Sigmoid colon (tissue), 7 donors: ENCODE measurements around the gene ZFAND3. TPM values are rescaled to one million over a fixed set of nuclear protein-coding genes. Genes with fewer than 3 reads are reported as not detected.

ENCODE experiments used
- DNase-seq: peaks from one replicate; pipeline ENCODE4 v3.0.0-alpha.2; 2019
- H3K27ac ChIP-seq, 4 donors: fragments of 200-600 bp; sonication (generic); one replicate each; pipeline ENCODE4 v1.5.1; 2016 to 2019; ENCODE audit warnings: mild to moderate bottlenecking in 1 of 4
- H3K27me3 ChIP-seq, 3 donors: fragments of 200-600 bp; sonication (generic); one replicate each; pipeline ENCODE4 v1.5.1; 2019; ENCODE audit warnings: mild to moderate bottlenecking in 1 of 3
- H3K36me3 ChIP-seq, 4 donors: fragments of 200-600 bp; sonication (generic); one replicate each; pipeline ENCODE4 v1.5.1; 2016 to 2019
- H3K4me1 ChIP-seq, 4 donors: fragments of 200-600 bp; sonication (generic); one replicate each; pipeline ENCODE4 v1.5.1; 2017 to 2019
- H3K4me3 ChIP-seq, 4 donors: fragments of 200-600 bp; sonication (generic); one replicate each; pipeline ENCODE4 v1.5.1; 2017 to 2019; ENCODE audit warnings: mild to moderate bottlenecking in 2 of 4, moderate library complexity in 1 of 4
- H3K9me3 ChIP-seq, 4 donors: fragments of 200-600 bp in 3 of 4; sonication (generic) in 3 of 4; one replicate each; pipeline versions ENCODE4 v1.5.1 to v1.6.1; 2013 to 2019
- EP300 ChIP-seq, 4 donors: sonication (generic); formaldehyde crosslinking; IDR thresholded peaks; one replicate each; pipeline ENCODE4 v1.6.1; 2017; ENCODE audit warnings: antibody characterized with exemption in 4 of 4
- POLR2A ChIP-seq, 2 donors: fragments of 450-650 bp; IDR thresholded peaks; one replicate each; pipeline ENCODE4 v1.6.1; 2016; ENCODE audit warnings: antibody characterized with exemption in 2 of 2, mild to moderate bottlenecking in 2 of 2, moderate library complexity in 2 of 2
- POLR2AphosphoS5 ChIP-seq, 4 donors: sonication (generic); formaldehyde crosslinking; IDR thresholded peaks; one replicate each; pipeline ENCODE4 v1.6.1; 2017; ENCODE audit warnings: antibody characterized with exemption in 4 of 4
- WGBS, 2 donors: extraction: QIAGEN DNeasy Blood & Tissue Kit; methylation state at CpG; one replicate each; pipeline ENCODE4 v1.1.7; 2013; 5-methylcytosine and 5-hydroxymethylcytosine counted together
- intact Hi-C: fragments of 100-400 bp; cut with DNase I; formaldehyde crosslinking; loops from one replicate; pipeline ENCODE4 v1.15.1; 2023
- polyA plus RNA-seq, 3 donors: library from polyadenylated mRNA; stranded (reverse); fragments of 200-250 nt; gene quantifications; one replicate each; pipeline ENCODE4 v1.2.3, GENCODE V29; 2013
- total RNA-seq, 4 donors: library from RNA; depleted of rRNA; stranded (reverse); fragments of >200 nt; gene quantifications; one replicate each; pipeline ENCODE4 v1.1.0, GENCODE V29; 2016
- TF ChIP-seq, protein P1 (sequence below), 4 experiments: fragments of 450-650 bp in 3 of 4; fragments of 200-600 bp in 1 of 4; IDR thresholded peaks; one replicate each; pipeline ENCODE4 v1.5.1; 2016 to 2019; ENCODE audit warnings: antibody characterized with exemption in 4 of 4, mild to moderate bottlenecking in 3 of 4, moderate library complexity in 2 of 4
- donor health status: healthy with polysubstance abuse.
- donor health status: Bipolar disorder and iron deficiency.
- donor health status: healthy.

Gene ZFAND3
- total and polyA plus RNA-seq, 7 donors = 32.4 to 54.8 (median 39.0) TPM

DNA sequence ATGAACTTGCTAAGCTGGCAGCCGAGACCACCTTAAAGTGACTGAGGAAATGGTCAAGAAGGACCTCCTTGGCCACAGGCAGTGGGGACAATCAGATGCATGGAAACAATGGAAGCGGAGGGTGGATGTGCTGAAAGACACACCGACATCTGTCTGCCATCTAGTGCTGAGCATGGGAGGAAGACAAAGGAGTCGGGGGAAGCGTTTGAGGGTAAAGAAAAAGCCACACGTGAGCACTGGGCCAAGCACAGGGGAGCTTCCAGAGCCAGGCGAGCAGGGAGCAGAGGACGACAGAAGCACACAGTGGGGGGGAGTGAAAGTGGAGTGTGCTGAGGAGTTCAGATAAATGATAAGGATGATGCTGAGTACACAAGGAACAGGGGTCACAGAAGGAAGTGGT lies 367.8 kb downstream of the ZFAND3 start:
- intact Hi-C loops = no loop called here
- no peak for DNase-seq
- H3K27me3 ChIP-seq = no peaks in the 10 kb centered on the region
- 84 to 89% methylated on average over 8 of the region's 8 CpGs for WGBS, 2 donors
- no peak overlapping the region for H3K4me3 ChIP-seq
- TF ChIP-seq EP300 (IDR thresholded peaks at IDR 0.05) (no peak), POLR2A (IDR thresholded peaks at IDR 0.05) (no peak), POLR2AphosphoS5 (IDR thresholded peaks at IDR 0.05) (no peak)
- TF ChIP-seq, protein P1, sequence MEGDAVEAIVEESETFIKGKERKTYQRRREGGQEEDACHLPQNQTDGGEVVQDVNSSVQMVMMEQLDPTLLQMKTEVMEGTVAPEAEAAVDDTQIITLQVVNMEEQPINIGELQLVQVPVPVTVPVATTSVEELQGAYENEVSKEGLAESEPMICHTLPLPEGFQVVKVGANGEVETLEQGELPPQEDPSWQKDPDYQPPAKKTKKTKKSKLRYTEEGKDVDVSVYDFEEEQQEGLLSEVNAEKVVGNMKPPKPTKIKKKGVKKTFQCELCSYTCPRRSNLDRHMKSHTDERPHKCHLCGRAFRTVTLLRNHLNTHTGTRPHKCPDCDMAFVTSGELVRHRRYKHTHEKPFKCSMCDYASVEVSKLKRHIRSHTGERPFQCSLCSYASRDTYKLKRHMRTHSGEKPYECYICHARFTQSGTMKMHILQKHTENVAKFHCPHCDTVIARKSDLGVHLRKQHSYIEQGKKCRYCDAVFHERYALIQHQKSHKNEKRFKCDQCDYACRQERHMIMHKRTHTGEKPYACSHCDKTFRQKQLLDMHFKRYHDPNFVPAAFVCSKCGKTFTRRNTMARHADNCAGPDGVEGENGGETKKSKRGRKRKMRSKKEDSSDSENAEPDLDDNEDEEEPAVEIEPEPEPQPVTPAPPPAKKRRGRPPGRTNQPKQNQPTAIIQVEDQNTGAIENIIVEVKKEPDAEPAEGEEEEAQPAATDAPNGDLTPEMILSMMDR (IDR thresholded peaks at IDR 0.05) = no peak
- no peak overlapping the region for H3K27ac ChIP-seq
- H3K9me3 ChIP-seq = no peaks in the 10 kb centered on the region
- H3K4me1 ChIP-seq = no peaks in the 10 kb centered on the region
- H3K36me3 ChIP-seq = no peaks in the 10 kb centered on the region

DNA sequence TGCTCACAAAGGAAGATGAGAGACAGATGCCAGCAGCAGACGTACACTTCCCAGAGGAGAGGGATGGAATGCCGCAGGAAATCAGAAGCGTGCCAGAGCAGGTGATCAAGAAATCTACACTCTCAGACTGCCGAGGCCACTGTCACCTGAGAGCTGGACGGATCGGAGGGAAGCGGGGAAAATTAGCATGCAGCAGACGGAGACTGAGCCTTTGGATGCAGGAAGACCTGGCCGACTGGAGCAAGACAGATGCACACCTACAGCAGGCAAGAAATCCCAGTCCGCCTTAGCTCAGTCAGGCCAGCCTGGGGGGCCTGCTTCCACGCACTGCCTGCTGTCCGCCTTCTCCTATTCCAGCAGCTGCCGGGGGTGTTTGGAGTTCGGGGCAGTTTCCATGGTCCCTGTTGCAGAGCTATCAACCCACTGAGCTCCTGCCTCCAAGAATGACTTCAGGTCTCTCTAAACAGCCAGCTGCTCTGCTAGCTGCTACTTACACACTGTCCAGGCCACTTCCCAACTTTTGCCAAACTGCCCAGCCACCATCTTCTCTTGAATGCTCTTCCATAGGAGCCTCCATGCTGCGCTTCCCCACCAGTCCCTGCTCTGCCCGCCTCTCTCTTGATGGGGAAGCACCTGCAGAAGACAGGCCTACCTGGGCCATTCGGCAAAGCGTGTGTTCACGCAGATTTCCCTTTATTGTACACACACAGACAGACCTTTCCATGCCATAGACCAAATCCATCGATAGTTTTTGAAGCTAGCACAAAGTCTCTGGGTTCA lies 368.5 kb downstream of the ZFAND3 start:
- no peak overlapping the region for H3K4me3 ChIP-seq
- H3K9me3 ChIP-seq = no peaks in the 10 kb centered on the region
- no peaks in the 10 kb centered on the region for H3K4me1 ChIP-seq
- H3K36me3 ChIP-seq = no peaks in the 10 kb centered on the region
- intact Hi-C loops = no loop called here
- no peak for DNase-seq
- TF ChIP-seq EP300 (IDR thresholded peaks at IDR 0.05) (no peak), POLR2AphosphoS5 (IDR thresholded peaks at IDR 0.05) (no peak), POLR2A (IDR thresholded peaks at IDR 0.05) (no peak)
- TF ChIP-seq, protein P1 (IDR thresholded peaks at IDR 0.05) = no peak
- WGBS, 2 donors = 96 to 97% methylated on average over 20 of the region's 20 CpGs
- H3K27me3 ChIP-seq = no peaks in the 10 kb centered on the region
- no peak overlapping the region for H3K27ac ChIP-seq

DNA sequence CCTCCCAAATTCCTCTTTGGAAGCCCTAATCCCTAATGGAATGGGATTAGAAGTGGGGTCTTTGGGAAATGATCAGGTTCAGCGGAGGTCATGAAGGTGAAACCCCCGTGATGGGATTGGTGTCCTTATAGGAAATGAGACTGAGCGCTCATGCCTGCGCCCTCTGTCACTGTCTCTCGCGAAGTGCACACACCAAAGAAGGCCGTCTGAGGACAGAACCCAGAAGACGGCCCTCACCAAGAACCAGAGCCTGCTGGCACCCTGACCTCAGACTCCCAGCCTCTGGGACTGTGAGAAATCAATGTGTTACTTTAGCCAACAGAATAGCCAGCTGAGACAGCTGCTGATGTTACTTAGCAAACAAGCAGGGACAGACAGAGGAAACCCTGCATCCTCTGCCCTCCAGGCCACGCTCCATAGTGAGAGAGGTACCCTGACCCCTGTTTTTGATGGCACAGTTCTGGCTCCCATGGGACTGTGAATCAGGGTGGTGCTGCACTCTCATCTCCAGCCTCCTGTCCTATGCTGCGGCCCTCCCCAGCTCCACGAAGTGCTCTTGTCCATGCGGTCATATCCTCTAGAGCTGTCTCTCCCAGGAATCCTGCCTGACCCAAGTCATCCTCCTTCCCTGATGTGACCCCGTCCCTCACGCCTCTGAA lies 369.3 kb downstream of the ZFAND3 start:
- Histone ChIP-seq H3K27me3 (no peaks in the 10 kb centered on the region), H3K4me3 (no peak overlapping the region), H3K9me3 (no peaks in the 10 kb centered on the region), H3K27ac (no peak overlapping the region), H3K36me3 (no peaks in the 10 kb centered on the region), H3K4me1 (no peaks in the 10 kb centered on the region)
- WGBS, 2 donors = 96 to 97% methylated on average over 14 of the region's 14 CpGs
- TF ChIP-seq, protein P1 (IDR thresholded peaks at IDR 0.05) = no peak
- TF ChIP-seq POLR2AphosphoS5 (IDR thresholded peaks at IDR 0.05) (no peak), EP300 (IDR thresholded peaks at IDR 0.05) (no peak), POLR2A (IDR thresholded peaks at IDR 0.05) (no peak)
- DNase-seq = no peak
- intact Hi-C loops = no loop called here

DNA sequence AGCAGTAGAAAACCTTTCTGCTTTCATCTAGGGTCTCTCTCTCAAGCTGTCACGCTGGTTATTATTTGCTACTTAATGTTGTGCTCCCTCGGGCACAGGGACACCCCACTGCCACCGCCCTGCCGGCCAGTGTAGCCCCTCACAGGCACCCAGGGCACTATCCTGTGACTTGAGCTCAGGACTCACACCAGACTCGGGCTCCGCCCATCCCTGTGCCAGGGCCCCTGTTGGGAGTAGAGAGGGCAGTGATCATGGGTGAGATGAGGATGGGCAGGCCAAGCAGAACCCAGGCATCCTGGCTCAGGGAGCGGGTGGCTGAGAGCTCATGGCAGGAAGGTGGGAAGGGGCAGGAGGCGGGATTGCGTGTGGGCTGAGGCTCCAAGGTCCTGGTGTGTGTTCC lies 371.9 kb downstream of the ZFAND3 start:
- intact Hi-C loops = no loop called here
- no peak overlapping the region for H3K27ac ChIP-seq
- 90 to 92% methylated on average over 9 of the region's 9 CpGs for WGBS, 2 donors
- no peaks in the 10 kb centered on the region for H3K9me3 ChIP-seq
- no peaks in the 10 kb centered on the region for H3K36me3 ChIP-seq
- H3K27me3 ChIP-seq = no peaks in the 10 kb centered on the region
- H3K4me1 ChIP-seq = peaks cover 0 to 12% (median 0%) of the 10 kb centered on the region in 4 donors
- no peak overlapping the region for H3K4me3 ChIP-seq
- DNase-seq = no peak
- TF ChIP-seq, protein P1 (IDR thresholded peaks at IDR 0.05) = no peak
- no peak for TF ChIP-seq POLR2A (IDR thresholded peaks at IDR 0.05)
- TF ChIP-seq POLR2AphosphoS5 (IDR thresholded peaks at IDR 0.05) = no peak
- no peak for TF ChIP-seq EP300 (IDR thresholded peaks at IDR 0.05)
